Upper lobe of right lung (tissue), 1 donor: ENCODE data around the gene SLC36A1. TPM values are rescaled to one million over a fixed set of nuclear protein-coding genes. Genes with fewer than 3 reads are reported as not detected.

Source experiments
- ATAC-seq: fragments of 200-7000 bp; cut with Tn5 transposase; one replicate; pipeline ENCODE4 v1.9.1; 2020; ENCODE audit warnings: mild to moderate bottlenecking, moderate library complexity
- DNase-seq: peaks from one replicate; pipeline ENCODE4 v3.0.0-alpha.2; 2020
- H3K27ac ChIP-seq: fragments of 200-600 bp; one replicate; pipeline ENCODE4 v1.8.0; 2022
- H3K27me3 ChIP-seq: fragments of 200-600 bp; one replicate; pipeline ENCODE4 v1.8.0; 2022; ENCODE audit warnings: mild to moderate bottlenecking
- H3K36me3 ChIP-seq: fragments of 200-600 bp; one replicate; pipeline ENCODE4 v1.8.0; 2022
- H3K4me1 ChIP-seq: fragments of 200-600 bp; one replicate; pipeline ENCODE4 v1.8.0; 2022
- H3K4me3 ChIP-seq: fragments of 200-600 bp; one replicate; pipeline ENCODE4 v1.8.0; 2022; ENCODE audit warnings: mild to moderate bottlenecking
- H3K9me3 ChIP-seq: fragments of 200-600 bp; one replicate; pipeline ENCODE4 v1.8.0; 2022
- CTCF ChIP-seq: fragments of 200-600 bp; IDR thresholded peaks from one replicate; pipeline ENCODE4 v1.8.0; 2022; ENCODE audit warnings: antibody characterized with exemption
- intact Hi-C: fragments of 100-400 bp; cut with DNase I; formaldehyde crosslinking; loops from one replicate; pipeline ENCODE4 v1.11.0; 2022
- total RNA-seq: library from RNA; stranded (reverse); fragmentation: NEBNext Ultra II Directional; extraction: Animal tissue kit (Norgen Biotek cat#: 25700); gene quantifications from one replicate; pipeline ENCODE4 v1.2.1, GENCODE V29; 2021
- donor health status: DM: no; HTN: yes; CAD: no; lungs with severe emphysema.

Gene SLC36A1
- total RNA-seq, 1 donor from 2014 or later = 9.6 TPM

GRCh38 chr5:151454889-151455288 lies 7.5 kb downstream of the SLC36A1 start:
- intact Hi-C loops = no loop called here
- H3K27ac ChIP-seq = no peak overlapping the region
- H3K36me3 ChIP-seq = peaks cover 8% of the 10 kb centered on the region
- no peaks in the 10 kb centered on the region for H3K27me3 ChIP-seq
- no peak overlapping the region for H3K4me3 ChIP-seq
- H3K4me1 ChIP-seq = no peaks in the 10 kb centered on the region
- no peak for TF ChIP-seq CTCF
- no peak for DNase-seq
- H3K9me3 ChIP-seq = no peaks in the 10 kb centered on the region
- no peak for ATAC-seq

- Histone ChIP-seq H3K4me3 (no peak overlapping the region), H3K27me3 (no peaks in the 10 kb centered on the region), H3K27ac (no peak overlapping the region), H3K4me1 (no peaks in the 10 kb centered on the region), H3K9me3 (no peaks in the 10 kb centered on the region), H3K36me3 (peaks cover 12% of the 10 kb centered on the region)
- ATAC-seq = no peak
- no peak for DNase-seq
- intact Hi-C loops = no loop called here
- TF ChIP-seq CTCF = no peak
These were observed 9.0 kb downstream of the SLC36A1 start for GRCh38 chr5:151456321-151456940.

GRCh38 chr5:151458314-151458713 lies 10.9 kb downstream of the SLC36A1 start:
- Histone ChIP-seq H3K4me3 (no peak overlapping the region), H3K4me1 (no peaks in the 10 kb centered on the region)
- no peak for ATAC-seq

GRCh38 chr5:151459680-151460324 lies 12.4 kb downstream of the SLC36A1 start:
- Histone ChIP-seq H3K9me3 (no peaks in the 10 kb centered on the region), H3K36me3 (peaks cover 28% of the 10 kb centered on the region), H3K4me3 (no peak overlapping the region), H3K4me1 (no peaks in the 10 kb centered on the region), H3K27me3 (no peaks in the 10 kb centered on the region), H3K27ac (no peak overlapping the region)
- TF ChIP-seq CTCF = no peak
- no peak for ATAC-seq
- intact Hi-C loops = no loop called here
- no peak for DNase-seq

More at GRCh38 chr5:151458314-151458713, 10.9 kb downstream of the SLC36A1 start:
- H3K27ac ChIP-seq = no peak overlapping the region
- no peaks in the 10 kb centered on the region for H3K27me3 ChIP-seq
- no peak for DNase-seq
- peaks cover 14% of the 10 kb centered on the region for H3K36me3 ChIP-seq
- intact Hi-C loops = no loop called here
- H3K9me3 ChIP-seq = no peaks in the 10 kb centered on the region
- TF ChIP-seq CTCF = no peak

GRCh38 chr5:151461312-151461711 lies 13.9 kb downstream of the SLC36A1 start:
- TF ChIP-seq CTCF = no peak
- intact Hi-C loops = no loop called here
- no peaks in the 10 kb centered on the region for H3K4me1 ChIP-seq
- no peaks in the 10 kb centered on the region for H3K27me3 ChIP-seq
- H3K9me3 ChIP-seq = no peaks in the 10 kb centered on the region
- H3K27ac ChIP-seq = no peak overlapping the region
- peaks cover 42% of the 10 kb centered on the region for H3K36me3 ChIP-seq
- ATAC-seq (no peak), DNase-seq (no peak)
- H3K4me3 ChIP-seq = no peak overlapping the region
